ENCODE measurements around the gene WAS.

DNA sequence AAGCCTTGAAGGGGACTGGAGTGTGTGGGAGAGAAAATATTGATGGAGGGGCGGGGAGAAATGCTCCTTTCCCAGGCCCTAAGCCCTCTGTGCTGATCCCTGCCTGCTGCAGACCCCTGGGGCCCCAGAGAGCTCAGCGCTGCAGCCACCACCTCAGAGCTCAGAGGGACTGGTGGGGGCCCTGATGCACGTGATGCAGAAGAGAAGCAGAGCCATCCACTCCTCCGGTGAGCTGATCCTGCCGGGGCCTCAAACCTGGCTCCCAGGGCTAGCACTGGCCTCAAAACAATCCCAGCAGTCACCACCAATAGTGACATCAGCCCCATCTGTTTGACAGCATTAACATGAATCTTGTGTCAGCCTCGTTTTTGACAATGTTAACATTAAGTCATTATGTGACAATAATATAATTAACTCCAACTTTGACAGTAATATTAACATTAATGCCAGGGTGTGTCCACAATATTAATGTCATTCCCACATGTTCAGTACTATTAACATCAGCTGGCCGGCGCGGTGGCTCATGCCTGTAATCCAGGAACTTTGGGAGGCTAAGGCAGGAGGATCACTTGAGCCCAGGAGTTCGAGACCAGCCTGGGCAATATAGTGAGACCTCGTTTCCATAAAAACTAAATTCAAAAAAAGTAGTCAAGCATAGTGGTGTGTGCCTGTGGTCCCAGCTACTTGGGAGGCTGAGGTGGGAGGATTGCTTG is 5.8 kb downstream of the WAS start:
- TF ChIP-seq CTCF (conservative IDR thresholded peaks at IDR 0.05) (no peak), ZFX (IDR thresholded peaks at IDR 0.05) (no peak)
